NCI-H526 (cell line): Measurements from ENCODE around the gene DPP7.
"Not testable (repeated sequence)": the region's sequence is repeated elsewhere in the genome, so short reads cannot be mapped to it uniquely, and the experiment has no call there.

Source experiments
- DNase-seq, 2 experiments: peaks; one replicate each; lab custom pipeline; 2025; lab: John Stamatoyannopoulos, UW

Gene DPP7

GRCh38 chr9:137070906-137071275 lies 43.6 kb downstream of the DPP7 start:
- peak in 1 of 2 experiments; percentile 81 for DNase-seq

- peak; percentile 76 to 95 for DNase-seq
Observed at GRCh38 chr9:137070201-137070905, 44.2 kb downstream of the DPP7 start, which contains the start of gene SAPCD2. Gene SAPCD2 (minus strand): TSS chr9:137070557. CDS start chr9:137070460, 97 bp downstream.

DNA sequence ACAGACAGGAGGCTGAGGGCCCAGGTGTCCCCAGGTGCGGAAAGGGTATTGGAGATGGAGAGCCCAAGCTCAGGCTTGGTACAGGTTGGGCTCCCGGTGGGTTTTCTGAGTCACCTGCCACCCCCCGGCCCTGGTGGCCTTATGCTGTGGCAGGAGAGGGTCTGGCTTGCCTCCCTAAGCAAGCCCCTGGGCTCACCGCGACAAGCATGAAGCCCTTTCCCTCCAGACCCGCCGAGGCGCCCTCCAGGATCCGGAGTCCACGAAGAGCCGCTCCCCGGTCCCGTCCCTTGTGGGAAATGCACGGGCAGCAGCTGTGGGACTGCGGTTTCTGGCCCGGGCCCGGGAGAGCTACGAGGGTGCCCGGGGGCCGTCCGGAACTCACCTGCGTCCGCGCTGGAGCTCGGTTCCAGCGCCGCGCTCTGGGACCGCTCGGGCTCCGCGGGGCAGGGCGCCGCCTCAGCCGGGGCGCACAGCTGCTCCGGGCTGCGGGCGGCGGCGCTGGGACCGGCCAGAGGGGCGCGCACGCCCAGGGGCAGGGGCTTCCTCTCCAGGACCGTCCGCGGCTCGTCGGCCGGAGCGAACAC lies 44.9 kb downstream of the DPP7 start:
- DNase-seq = peak in 1 of 2 experiments; percentile 41

DNA sequence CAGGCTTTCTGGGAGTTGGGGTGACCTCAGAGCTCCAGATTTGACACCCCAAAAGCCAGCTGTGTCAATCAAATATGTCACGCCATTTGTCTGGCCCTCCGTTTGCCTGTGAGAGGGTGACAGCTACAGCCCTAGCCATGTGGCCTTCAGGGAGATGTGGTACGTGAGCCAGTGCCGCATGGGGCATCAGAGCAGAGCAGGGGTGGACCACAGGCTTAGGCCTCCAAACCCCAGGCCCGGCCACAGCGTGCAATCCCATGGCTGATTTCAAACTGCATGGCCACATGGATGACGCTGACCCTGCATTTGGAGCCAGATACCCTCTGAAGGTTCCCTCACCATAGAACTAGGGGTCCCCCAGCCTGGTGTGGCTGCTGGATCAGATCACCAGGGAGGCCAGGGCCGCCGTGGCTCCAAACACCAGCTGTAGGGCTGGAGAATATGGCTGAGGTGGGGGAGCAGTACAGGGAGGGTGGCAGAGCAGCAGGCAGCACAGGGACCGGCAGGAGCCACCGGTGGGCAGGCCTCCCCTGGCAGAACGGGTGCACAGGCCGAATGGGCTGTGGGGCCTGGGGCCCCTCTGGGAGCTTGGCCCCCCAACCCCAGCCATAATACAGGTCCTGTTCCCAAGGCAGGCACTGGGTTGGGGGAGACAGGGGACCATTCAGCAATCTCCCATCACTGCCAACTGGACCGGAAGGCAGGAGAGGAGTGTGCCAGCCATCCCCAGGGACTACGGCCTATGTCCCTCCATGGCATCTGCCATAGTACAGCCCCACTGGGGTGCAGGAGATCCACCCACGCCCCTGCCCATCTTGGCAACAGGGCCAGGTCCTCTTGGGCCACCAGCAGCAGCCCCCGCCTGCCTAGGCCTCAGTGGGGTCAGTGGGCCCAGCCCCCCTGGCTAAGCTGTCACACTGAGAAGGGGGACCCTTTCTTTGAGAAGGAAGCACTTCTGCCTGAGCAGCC lies 45.7 kb downstream of the DPP7 start:
- peak in 1 of 2 experiments; percentile 32 for DNase-seq

DNA sequence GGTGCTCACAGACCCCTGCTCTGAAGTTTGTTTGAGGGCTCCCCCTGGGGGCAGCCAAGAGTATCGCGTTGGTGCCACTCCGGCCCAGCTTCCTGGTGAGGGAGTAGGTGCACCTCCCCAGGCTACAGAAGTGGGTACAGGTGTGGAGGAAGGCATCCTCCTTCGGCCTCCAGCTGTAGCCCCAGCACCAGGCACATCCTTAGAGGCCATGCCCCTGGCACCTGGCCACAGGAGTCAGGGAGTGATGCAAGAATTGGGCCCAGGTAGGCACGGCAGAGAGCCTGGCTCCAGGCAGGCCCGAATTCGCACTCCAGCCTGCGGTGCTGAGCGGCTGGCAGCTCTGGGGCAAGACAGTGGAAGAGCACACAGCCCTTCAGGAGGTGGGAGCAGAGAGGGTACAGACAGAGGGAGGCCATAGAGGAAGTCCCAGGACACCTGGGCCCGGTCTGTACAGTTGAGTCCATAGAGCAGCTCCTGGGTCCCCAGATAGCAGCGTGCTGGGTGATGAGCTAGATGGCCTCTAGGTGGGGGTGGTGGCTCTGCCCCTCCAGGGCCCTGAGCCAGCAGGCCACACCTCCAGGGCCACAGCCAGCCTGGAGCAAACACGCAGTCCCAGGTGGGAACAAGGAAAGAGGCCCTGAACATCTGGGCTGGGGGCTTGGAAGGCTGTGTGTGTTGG lies 46.5 kb downstream of the DPP7 start:
- DNase-seq = peak; percentile 74 to 82

DNA sequence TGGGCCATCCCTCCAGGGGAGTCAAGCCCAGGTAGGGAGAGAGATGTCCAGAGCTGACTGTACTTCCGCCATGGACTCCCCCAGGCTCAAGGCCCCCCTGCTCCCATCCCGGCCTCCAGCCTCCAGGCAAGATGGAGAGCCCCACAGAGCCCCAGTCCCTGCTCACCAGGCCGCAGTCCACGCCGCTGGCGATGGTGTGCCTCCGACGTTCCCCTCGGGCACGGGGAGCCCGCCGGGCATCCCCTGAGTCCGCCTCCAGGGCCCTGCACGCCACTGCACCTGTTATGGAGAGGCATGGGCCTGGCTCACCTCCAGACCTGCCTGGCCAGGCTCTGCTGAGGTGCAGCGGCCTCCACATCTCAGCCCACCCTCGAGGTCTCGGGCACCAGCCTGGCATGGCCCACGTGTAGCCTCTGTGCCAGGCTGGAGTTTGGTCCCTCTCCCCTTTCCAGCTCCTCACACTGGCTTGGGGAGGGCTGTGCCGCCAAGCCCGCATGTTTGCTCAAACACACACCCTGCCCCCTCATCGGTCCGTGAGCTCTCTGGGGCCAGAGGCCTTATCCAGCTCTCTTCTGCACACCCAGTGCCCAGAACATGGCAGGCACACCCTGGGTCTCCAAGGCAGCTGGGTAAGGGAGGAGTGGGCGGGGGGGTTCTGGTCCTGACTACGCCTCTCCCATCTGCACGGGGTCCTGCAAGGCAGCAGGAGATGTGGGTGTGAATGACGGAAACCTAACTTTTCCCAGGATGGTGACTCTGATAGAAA lies 48.3 kb downstream of the DPP7 start:
- DNase-seq = no peak

DNA sequence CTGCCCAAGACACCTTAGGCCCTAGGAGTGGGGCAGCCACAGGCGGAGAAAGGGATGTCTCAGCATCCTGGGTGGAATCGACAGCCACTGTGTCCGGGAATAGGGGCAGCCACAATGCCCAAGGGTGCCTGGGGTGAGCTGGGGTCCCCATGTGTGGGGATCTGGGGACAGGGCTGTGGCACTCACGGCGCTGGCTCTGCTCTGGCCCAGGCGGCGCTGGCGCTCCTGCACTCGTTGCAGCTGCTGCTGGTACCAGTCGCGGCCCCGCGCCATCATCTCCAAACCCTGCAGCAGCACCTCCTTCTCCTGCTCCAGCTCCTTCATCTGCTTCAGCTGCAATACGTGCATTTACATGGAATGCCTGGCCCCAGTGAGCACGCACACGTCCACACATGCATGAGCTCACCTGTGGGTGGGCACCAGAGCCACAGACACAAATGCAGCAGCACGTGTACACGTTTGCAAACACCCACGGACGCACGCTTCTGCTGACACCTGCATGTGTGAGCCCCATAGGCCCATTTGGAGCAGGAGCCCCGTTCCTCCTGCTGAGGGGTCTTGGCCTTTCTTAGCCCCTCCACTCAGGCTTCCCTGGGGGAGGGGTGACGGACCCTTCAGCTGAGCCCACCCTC lies 49.1 kb downstream of the DPP7 start:
- DNase-seq = no peak

- DNase-seq = no peak
Observed at GRCh38 chr9:137064880-137065164, 49.7 kb downstream of the DPP7 start.

GRCh38 chr9:137064027-137064879 lies 50.3 kb downstream of the DPP7 start:
- DNase-seq = peak in 1 of 2 experiments; percentile 61

DNA sequence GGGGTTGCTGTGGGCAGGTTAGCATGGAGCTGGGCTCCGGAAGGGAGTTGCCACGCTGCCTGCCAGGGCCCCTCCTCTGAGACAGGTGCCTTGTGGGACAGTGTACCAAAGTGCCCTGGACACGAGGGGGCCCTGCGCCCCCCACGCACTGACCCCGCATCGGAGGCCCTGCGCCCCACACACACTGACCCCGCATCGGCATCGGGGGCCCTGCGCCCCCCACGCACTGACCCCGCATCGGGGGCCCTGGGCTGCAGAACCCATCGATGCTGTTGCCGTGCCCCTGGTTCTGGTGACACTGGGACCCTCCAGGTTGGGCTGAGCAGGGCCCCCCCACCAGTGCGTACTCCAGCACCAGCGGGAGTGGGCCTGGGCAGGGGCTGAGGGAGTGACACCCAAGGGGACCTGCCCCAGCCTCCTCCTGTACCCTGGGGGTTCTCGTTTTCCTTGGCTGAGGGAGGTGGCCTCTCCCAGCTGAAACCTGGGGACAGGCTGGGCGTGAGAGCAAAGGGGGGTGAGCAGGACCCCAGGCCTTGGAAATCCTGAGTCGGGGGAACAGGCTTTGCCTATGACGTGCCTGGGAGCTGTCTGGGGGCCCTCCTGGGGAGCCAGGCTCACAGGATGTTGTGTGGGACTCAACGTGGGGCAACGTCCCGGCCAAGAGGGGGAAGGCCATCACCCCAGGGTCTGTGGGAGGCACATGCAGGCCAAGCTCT lies 51.1 kb downstream of the DPP7 start:
- no peak for DNase-seq

GRCh38 chr9:137062798-137063197 lies 51.7 kb downstream of the DPP7 start:
- DNase-seq = not testable (repeated sequence)

DNA sequence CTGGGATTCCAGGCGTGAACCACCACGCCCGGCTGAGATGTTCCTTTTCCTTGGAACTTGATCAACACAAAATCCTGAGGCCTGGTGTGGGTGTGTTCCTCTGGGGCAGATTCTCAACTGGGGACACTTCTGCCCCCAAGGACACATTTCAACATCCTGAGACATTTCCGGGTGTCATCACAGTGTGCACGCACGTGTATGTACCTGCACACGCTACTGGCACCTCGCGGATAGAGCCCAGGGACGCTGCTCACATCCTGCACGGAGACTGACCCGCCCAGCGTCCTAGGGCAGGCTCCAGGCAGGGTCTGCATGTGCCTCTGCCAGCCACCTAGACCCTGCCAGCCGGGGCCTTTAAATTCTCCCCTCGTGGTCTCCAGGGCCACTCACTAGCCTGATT lies 52.1 kb downstream of the DPP7 start:
- DNase-seq = no peak
